ENCODE results near the gene KISS1. TPM values are rescaled to one million over a fixed set of nuclear protein-coding genes. Genes with fewer than 3 reads are reported as not detected.
A peak's percentile ranks its signal among the peaks of the same experiment; 100 is the strongest.

The KISS1 gene
- total and polyA plus RNA-seq, 4 donors, result 1.3 to 1.6 TPM; not detected in 2

- no peak overlapping the region for H3K27ac ChIP-seq (ENCODE audit: low read depth in 1 of 2, low read length in 2 of 2)
- H3K36me3 ChIP-seq (ENCODE audit: control insufficient read depth in 1 of 2, insufficient read depth in 2 of 2, low read length in 1 of 2), result no peaks in the 10 kb centered on the region
- WGBS, 2 donors, result 57 to 64% methylated on average over 14 of the region's 14 CpGs
- DNase-seq (peak in 1 of 2 donors; percentile 55), ATAC-seq (ENCODE audit: low FRiP score) (no peak)
- H3K4me3 ChIP-seq (ENCODE audit: low read length in 2 of 2), result no peak overlapping the region
- H3K27me3 ChIP-seq (ENCODE audit: control insufficient read depth in 1 of 2, insufficient read depth in 2 of 2, low read length in 1 of 2), result no peaks in the 10 kb centered on the region
- H3K9me3 ChIP-seq (ENCODE audit: control insufficient read depth, low read length), result no peaks in the 10 kb centered on the region
- H3K4me1 ChIP-seq (ENCODE audit: control insufficient read depth in 1 of 2, insufficient read depth in 2 of 2, low read length in 2 of 2), result no peaks in the 10 kb centered on the region
- intact Hi-C loops (cut with DNase I), result loop anchor here (2.0 to 5.0 kb wide), 4 partner anchors 45 to 220 kb away; no protein-coding TSS in a partner anchor
Measured at GRCh38 chr1:204161609-204162493, 34.4 kb downstream of the KISS1 start.

GRCh38 chr1:204157962-204158361 lies 38.3 kb downstream of the KISS1 start:
- DNase-seq, result peak in 1 of 2 donors; percentile 11
- Histone ChIP-seq H3K9me3 (ENCODE audit: control insufficient read depth, low read length) (no peaks in the 10 kb centered on the region), H3K27ac (ENCODE audit: low read depth in 1 of 2, low read length in 2 of 2) (no peak overlapping the region), H3K4me3 (ENCODE audit: low read length in 2 of 2) (no peak overlapping the region), H3K27me3 (ENCODE audit: control insufficient read depth in 1 of 2, insufficient read depth in 2 of 2, low read length in 1 of 2) (no peaks in the 10 kb centered on the region), H3K36me3 (ENCODE audit: control insufficient read depth in 1 of 2, insufficient read depth in 2 of 2, low read length in 1 of 2) (no peaks in the 10 kb centered on the region), H3K4me1 (ENCODE audit: control insufficient read depth in 1 of 2, insufficient read depth in 2 of 2, low read length in 2 of 2) (no peaks in the 10 kb centered on the region)
- no peak for ATAC-seq (ENCODE audit: low FRiP score)
- intact Hi-C loops (cut with DNase I), result no loop called here
- WGBS, 2 donors, result 77 to 87% methylated on average over 6 of the region's 6 CpGs

GRCh38 chr1:204155881-204156280 lies 40.4 kb downstream of the KISS1 start:
- H3K36me3 ChIP-seq (ENCODE audit: control insufficient read depth in 1 of 2, insufficient read depth in 2 of 2, low read length in 1 of 2), result no peaks in the 10 kb centered on the region
- ATAC-seq (ENCODE audit: low FRiP score) (no peak), DNase-seq (peak in 1 of 2 donors; percentile 46)
- intact Hi-C loops (cut with DNase I), result no loop called here
- 93 to 94% methylated on average over 10 of the region's 10 CpGs for WGBS, 2 donors
- H3K9me3 ChIP-seq (ENCODE audit: control insufficient read depth, low read length), result no peaks in the 10 kb centered on the region
- no peaks in the 10 kb centered on the region for H3K27me3 ChIP-seq (ENCODE audit: control insufficient read depth in 1 of 2, insufficient read depth in 2 of 2, low read length in 1 of 2)
- H3K27ac ChIP-seq (ENCODE audit: low read depth in 1 of 2, low read length in 2 of 2), result no peak overlapping the region
- H3K4me1 ChIP-seq (ENCODE audit: control insufficient read depth in 1 of 2, insufficient read depth in 2 of 2, low read length in 2 of 2), result no peaks in the 10 kb centered on the region
- H3K4me3 ChIP-seq (ENCODE audit: low read length in 2 of 2), result no peak overlapping the region

DNA sequence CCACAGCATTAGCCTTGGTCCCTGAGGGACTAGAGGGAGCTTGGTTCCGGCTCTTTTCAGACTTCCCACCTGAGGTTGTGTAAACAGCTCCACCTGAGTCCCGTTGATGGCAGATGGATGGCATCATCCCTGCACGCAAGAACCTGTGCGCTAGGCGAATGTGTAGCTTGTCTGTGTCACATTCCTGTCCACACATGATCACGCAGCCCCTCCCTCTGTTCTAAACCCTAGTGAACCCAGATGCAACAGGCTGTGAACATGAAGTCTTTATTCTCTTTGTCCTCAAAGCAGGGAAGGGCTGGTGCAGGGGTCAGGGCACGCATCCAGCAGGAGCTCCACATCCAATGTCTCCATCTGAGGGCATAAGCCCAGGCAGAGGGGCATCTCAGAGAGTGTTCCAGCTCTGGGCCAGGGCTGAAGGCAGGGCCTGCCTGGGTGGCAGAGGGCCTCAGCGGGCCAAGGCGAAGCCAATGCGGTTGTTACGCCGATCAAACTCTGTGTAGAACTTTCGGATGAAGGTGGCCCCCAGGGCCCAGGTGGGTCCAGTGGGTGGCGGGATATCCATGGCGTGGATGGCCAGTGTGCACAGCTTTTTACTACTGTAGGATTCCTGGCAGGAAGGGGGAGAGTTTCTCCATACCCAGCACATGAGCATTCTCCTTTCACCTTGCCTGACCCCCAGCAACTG lies 41.6 kb downstream of the KISS1 start:
- Histone ChIP-seq H3K4me1 (ENCODE audit: control insufficient read depth in 1 of 2, insufficient read depth in 2 of 2, low read length in 2 of 2) (peaks cover 0 to 1% of the 10 kb centered on the region in 2 donors), H3K4me3 (ENCODE audit: low read length in 2 of 2) (no peak overlapping the region), H3K27me3 (ENCODE audit: control insufficient read depth in 1 of 2, insufficient read depth in 2 of 2, low read length in 1 of 2) (no peaks in the 10 kb centered on the region), H3K27ac (ENCODE audit: low read depth in 1 of 2, low read length in 2 of 2) (no peak overlapping the region), H3K9me3 (ENCODE audit: control insufficient read depth, low read length) (no peaks in the 10 kb centered on the region), H3K36me3 (ENCODE audit: control insufficient read depth in 1 of 2, insufficient read depth in 2 of 2, low read length in 1 of 2) (no peaks in the 10 kb centered on the region)
- DNase-seq (peak in 1 of 2 donors; percentile 67), ATAC-seq (ENCODE audit: low FRiP score) (no peak)
- WGBS, 2 donors, result 94 to 97% methylated on average over 15 of the region's 15 CpGs
- intact Hi-C loops (cut with DNase I), result no loop called here

DNA sequence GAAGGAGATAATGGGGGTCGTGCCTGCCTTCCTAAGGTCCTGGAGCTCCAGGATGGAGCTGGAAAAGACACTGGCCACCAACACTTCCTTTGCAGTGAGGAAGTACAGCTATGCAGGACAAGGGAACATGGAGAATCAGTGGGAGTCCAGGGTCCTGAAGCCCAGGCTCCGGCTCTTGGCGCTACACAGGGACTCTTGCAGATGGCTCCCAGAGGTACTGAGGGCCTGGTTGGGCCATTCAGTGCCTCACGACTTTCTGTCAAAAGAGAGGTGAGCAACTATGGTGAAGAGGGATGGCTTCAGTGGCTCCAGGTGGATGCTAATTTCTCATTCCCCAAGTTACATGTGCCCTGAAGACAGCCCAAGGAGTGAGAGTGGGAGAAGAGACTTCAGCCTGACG lies 42.6 kb downstream of the KISS1 start:
- H3K36me3 ChIP-seq (ENCODE audit: control insufficient read depth in 1 of 2, insufficient read depth in 2 of 2, low read length in 1 of 2), result no peaks in the 10 kb centered on the region
- H3K9me3 ChIP-seq (ENCODE audit: control insufficient read depth, low read length), result no peaks in the 10 kb centered on the region
- H3K27me3 ChIP-seq (ENCODE audit: control insufficient read depth in 1 of 2, insufficient read depth in 2 of 2, low read length in 1 of 2), result no peaks in the 10 kb centered on the region
- H3K4me1 ChIP-seq (ENCODE audit: control insufficient read depth in 1 of 2, insufficient read depth in 2 of 2, low read length in 2 of 2), result peaks cover 0 to 1% of the 10 kb centered on the region in 2 donors
- ATAC-seq (ENCODE audit: low FRiP score) (no peak), DNase-seq (peak in 1 of 2 donors; percentile 39)
- WGBS, 2 donors, result 90 to 92% methylated on average over 5 of the region's 5 CpGs
- intact Hi-C loops (cut with DNase I), result no loop called here
- no peak overlapping the region for H3K4me3 ChIP-seq (ENCODE audit: low read length in 2 of 2)
- no peak overlapping the region for H3K27ac ChIP-seq (ENCODE audit: low read depth in 1 of 2, low read length in 2 of 2)

- peak overlapping the region in 1 of 2 donors; percentile 17 for H3K27ac ChIP-seq (ENCODE audit: low read depth in 1 of 2, low read length in 2 of 2)
Measured at GRCh38 chr1:204152310-204153044, 43.8 kb downstream of the KISS1 start.

DNA sequence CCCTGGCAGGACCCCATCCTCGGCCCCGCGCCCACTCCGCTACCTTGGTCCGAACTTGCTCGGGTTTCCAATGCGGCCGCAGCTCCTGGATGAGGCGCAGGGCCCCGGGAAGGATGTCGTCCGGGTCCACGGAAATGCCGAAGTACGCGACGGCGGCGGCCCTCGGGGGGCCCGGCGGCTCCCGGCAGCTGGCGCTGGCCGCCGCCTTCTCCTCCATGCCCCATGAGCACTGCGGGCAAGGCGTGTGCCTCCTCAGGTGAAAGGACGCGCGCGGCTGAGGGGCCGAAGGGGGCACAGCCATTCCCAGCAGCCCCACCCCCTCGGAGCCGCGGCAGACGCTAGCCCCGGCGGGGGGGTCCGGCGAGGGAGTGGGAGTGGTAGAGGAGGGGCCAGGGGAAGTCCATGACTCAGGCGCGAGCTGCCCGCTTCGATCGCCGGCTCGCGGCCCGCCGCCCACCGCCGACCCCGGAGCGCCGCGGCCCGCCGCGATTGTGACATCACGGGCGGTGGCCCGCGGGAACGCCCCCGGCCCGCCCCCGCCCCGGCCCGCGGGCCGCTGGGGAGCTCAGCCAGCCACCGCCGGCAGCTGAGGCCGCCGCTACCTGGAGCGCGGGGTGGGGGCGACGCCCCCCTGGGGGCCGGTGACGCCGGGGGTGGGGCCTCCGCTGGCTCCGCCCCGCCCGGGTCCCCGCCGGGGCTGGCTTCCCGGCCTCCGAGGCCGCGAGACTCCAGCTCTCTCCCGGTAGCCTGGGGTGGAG lies 44.6 kb downstream of the KISS1 start, which contains the start of gene ETNK2:
TSS of gene ETNK2 (minus strand) at position 493 of the 758 bp plus-strand sequence. CDS start at position 301, 192 bp downstream.
- Histone ChIP-seq H3K27me3 (ENCODE audit: control insufficient read depth in 1 of 2, insufficient read depth in 2 of 2, low read length in 1 of 2) (no peaks in the 10 kb centered on the region), H3K4me1 (ENCODE audit: control insufficient read depth in 1 of 2, insufficient read depth in 2 of 2, low read length in 2 of 2) (peaks cover 0 to 1% of the 10 kb centered on the region in 2 donors), H3K4me3 (ENCODE audit: low read length in 2 of 2) (peak within 1 kb of the TSS; percentile 67 to 87), H3K9me3 (ENCODE audit: control insufficient read depth, low read length) (no peaks in the 10 kb centered on the region), H3K27ac (ENCODE audit: low read depth in 1 of 2, low read length in 2 of 2) (peak within 1 kb of the TSS in 1 of 2 donors; percentile 77), H3K36me3 (ENCODE audit: control insufficient read depth in 1 of 2, insufficient read depth in 2 of 2, low read length in 1 of 2) (no peaks in the 10 kb centered on the region)
- WGBS, 2 donors, result 0 to 1% methylated on average over 35 to 94 of the region's 94 CpGs
- ATAC-seq (ENCODE audit: low FRiP score) (peak; percentile 67), DNase-seq (peak; percentile 78 to 92)
- intact Hi-C loops (cut with DNase I), result no loop called here

More at GRCh38 chr1:204152310-204153044, 43.8 kb downstream of the KISS1 start:
- peaks cover 0 to 1% of the 10 kb centered on the region in 2 donors for H3K4me1 ChIP-seq (ENCODE audit: control insufficient read depth in 1 of 2, insufficient read depth in 2 of 2, low read length in 2 of 2)
- peak in 1 of 2 donors; percentile 50 for DNase-seq
- intact Hi-C loops (cut with DNase I), result no loop called here
- peak overlapping the region; percentile 67 to 87 for H3K4me3 ChIP-seq (ENCODE audit: low read length in 2 of 2)
- no peak for ATAC-seq (ENCODE audit: low FRiP score)
- WGBS, 2 donors, result 15% methylated on average over 24 to 25 of the region's 25 CpGs
- no peaks in the 10 kb centered on the region for H3K27me3 ChIP-seq (ENCODE audit: control insufficient read depth in 1 of 2, insufficient read depth in 2 of 2, low read length in 1 of 2)
- no peaks in the 10 kb centered on the region for H3K36me3 ChIP-seq (ENCODE audit: control insufficient read depth in 1 of 2, insufficient read depth in 2 of 2, low read length in 1 of 2)
- no peaks in the 10 kb centered on the region for H3K9me3 ChIP-seq (ENCODE audit: control insufficient read depth, low read length)
